ENCODE results near the gene PGAM1. TPM values are rescaled to one million over a fixed set of nuclear protein-coding genes. Genes with fewer than 3 reads are reported as not detected.
A peak's percentile ranks its signal among the peaks of the same experiment; 100 is the strongest.

The PGAM1 gene
- total and polyA plus RNA-seq, 2 of the 13 experiments (the other 11 are each of a cell fraction or from before 2014, with no cell fraction given): 354 to 483 TPM

DNA sequence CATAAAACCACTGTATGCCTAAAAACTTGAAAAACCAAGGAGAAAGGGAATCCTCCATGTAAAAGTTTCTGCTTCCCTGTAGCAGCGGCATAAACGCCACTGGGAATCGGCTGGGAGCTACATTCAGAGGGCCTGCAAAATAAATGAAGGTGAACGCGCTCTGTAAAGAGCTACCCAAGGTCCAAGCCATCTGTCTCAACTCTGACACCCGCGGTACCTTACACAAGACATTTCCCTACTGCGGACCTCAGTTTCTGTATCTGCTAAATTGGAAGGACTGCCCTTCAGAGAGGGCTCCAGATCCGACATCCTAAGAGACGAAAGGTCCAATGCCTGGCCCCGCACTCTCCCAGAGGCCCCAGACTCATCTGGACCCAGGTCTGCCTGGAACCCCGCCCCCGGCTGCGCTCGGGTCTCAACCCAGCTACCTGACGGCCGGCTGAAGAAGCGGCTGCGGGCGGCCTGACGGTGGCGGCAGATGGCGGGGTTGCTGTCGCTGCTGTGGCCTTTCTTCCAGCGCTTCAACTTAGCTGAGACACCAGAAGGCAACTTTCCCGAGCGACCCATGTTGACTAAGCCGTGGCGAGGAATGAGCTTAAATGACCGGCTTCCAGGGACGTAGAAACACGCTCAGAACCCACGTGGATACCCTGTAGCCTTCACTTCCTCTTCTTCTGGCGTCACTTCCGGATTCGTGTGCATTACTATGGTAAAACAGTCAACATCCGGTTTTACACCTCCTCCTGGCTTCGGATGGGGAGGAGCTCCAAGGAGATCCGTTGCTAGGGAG, 25.1 kb upstream of the PGAM1 start, which contains the start of gene RRP12 (continued):
- TF ChIP-seq, protein P1, sequence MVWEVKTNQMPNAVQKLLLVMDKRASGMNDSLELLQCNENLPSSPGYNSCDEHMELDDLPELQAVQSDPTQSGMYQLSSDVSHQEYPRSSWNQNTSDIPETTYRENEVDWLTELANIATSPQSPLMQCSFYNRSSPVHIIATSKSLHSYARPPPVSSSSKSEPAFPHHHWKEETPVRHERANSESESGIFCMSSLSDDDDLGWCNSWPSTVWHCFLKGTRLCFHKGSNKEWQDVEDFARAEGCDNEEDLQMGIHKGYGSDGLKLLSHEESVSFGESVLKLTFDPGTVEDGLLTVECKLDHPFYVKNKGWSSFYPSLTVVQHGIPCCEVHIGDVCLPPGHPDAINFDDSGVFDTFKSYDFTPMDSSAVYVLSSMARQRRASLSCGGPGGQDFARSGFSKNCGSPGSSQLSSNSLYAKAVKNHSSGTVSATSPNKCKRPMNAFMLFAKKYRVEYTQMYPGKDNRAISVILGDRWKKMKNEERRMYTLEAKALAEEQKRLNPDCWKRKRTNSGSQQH (CRISPR knock-in tag; IDR thresholded peaks at IDR 0.05; ENCODE audit: low read depth): peak; percentile 93
- TF ChIP-seq CREBL2 (CRISPR knock-in tag; IDR thresholded peaks at IDR 0.05; ENCODE audit: borderline replicate concordance) (no peak; the same call in 1 of the 2 replicates), ATAD3A (CRISPR knock-in tag; IDR thresholded peaks at IDR 0.05) (no peak), ZBTB33 (CRISPR knock-in tag; IDR thresholded peaks at IDR 0.05) (no peak; the same call in 1 of the 2 replicates), SMARCE1 (IDR thresholded peaks at IDR 0.05; ENCODE audit: borderline replicate concordance) (no peak), HOXD1 (CRISPR knock-in tag; IDR thresholded peaks at IDR 0.05) (peak; percentile 0; the same call in 1 of the 2 replicates), MATR3 (CRISPR knock-in tag; IDR thresholded peaks at IDR 0.05) (no peak), ZNF772 (CRISPR knock-in tag; IDR thresholded peaks at IDR 0.05) (no peak), DMAP1 (CRISPR knock-in tag; IDR thresholded peaks at IDR 0.05) (peak; percentile 92), ZNF460 (CRISPR knock-in tag; IDR thresholded peaks at IDR 0.05; ENCODE audit: borderline replicate concordance) (no peak; the same call in 1 of the 2 replicates), PCBP1 (IDR thresholded peaks at IDR 0.05; ENCODE audit: borderline replicate concordance, low read depth, low read length) (no peak), U2AF2 (IDR thresholded peaks at IDR 0.05; ENCODE audit: low read depth, low read length) (no peak), PRDM10 (CRISPR knock-in tag; IDR thresholded peaks at IDR 0.05; ENCODE audit: low read depth) (no peak), BRD4 (CRISPR knock-in tag; IDR thresholded peaks at IDR 0.05) (no peak), ZMYM2 (CRISPR knock-in tag; IDR thresholded peaks at IDR 0.05) (no peak), SSRP1 (CRISPR knock-in tag; IDR thresholded peaks at IDR 0.05) (0 out of 2 replicates have a peak, but pooled peaks have one; percentile 55), THYN1 (CRISPR knock-in tag; IDR thresholded peaks at IDR 0.05; ENCODE audit: borderline replicate concordance, low read depth) (no peak), ZNF282 (IDR thresholded peaks at IDR 0.05; ENCODE audit: partially characterized antibody) (no peak), PCBP2 (optimal IDR thresholded peaks at IDR 0.05; ENCODE audit: low read depth, low read length, poor library complexity, severe bottlenecking) (no peak), JUNB (CRISPR knock-in tag; IDR thresholded peaks at IDR 0.05; ENCODE audit: borderline replicate concordance) (no peak), HNRNPUL1 (IDR thresholded peaks at IDR 0.05; ENCODE audit: low read depth, low read length) (no peak), ZNF430 (CRISPR knock-in tag; IDR thresholded peaks at IDR 0.05) (peak; percentile 43; the same call in 1 of the 2 replicates), NR2F1 (CRISPR knock-in tag; IDR thresholded peaks at IDR 0.05) (no peak), KAT2B (IDR thresholded peaks at IDR 0.05; ENCODE audit: borderline replicate concordance, low read depth, low read length) (no peak)

All from HepG2 (cell line).